HepG2 (cell line): Measurements from ENCODE around the gene GAS2L2. TPM values are rescaled to one million over a fixed set of nuclear protein-coding genes. Genes with fewer than 3 reads are reported as not detected.

Source experiments
- ATAC-seq: fragments of 200-7000 bp; cut with Tn5 transposase; 3 replicates; pipeline ENCODE4 v1.9.1; 2020; ENCODE audit warnings: mild to moderate bottlenecking, moderate library complexity
- BruUV-seq: library from RNA; stranded (reverse); fragments of 400-500 nt; replicated peaks from 2 replicates; lab custom pipeline; 2021; lab: Mats Ljungman, UMichigan
- CTCF ChIA-PET: fragments of 300-600 bp; formaldehyde crosslinking; extraction: SDS; loops from one replicate; lab custom pipeline; 2021; ENCODE audit warnings: low total read pairs, inconsistent platforms, low intra/inter-chr PET ratio; lab: Yijun Ruan, JAX
- POLR2A ChIA-PET: fragments of 350-600 bp; sonication (Branson Sonifier 250); formaldehyde crosslinking; loops from one replicate; lab custom pipeline; 2020; ENCODE audit warnings: antibody characterized with exemption, inconsistent platforms; lab: Yijun Ruan, JAX
- DNase-seq: peaks from one replicate; pipeline ENCODE4 v3.0.0-alpha.2; 2015; ENCODE audit warnings: low spot score
- FAIRE-seq: peaks from 3 replicates; lab custom pipeline; 2011; peaks lifted over from hg19 to GRCh38; lab: Jason Lieb, UNC
- H2AFZ ChIP-seq: one replicate; pipeline ENCODE4 v1.6.1; 2011; ENCODE audit warnings: low read length, inconsistent platforms
- H3K27ac ChIP-seq: fragments of 300-600 bp; 3 replicates; pipeline ENCODE4 v1.8.0; 2011; ENCODE audit warnings: mixed run types, mild to moderate bottlenecking, mixed read lengths, low read length, inconsistent platforms; ENCODE audit not compliant: insufficient read depth; ENCODE audit errors: extremely low read length
- H3K27me3 ChIP-seq, 2 experiments: fragments of 200-600 bp in 1 of 2; 2 replicates in 1 of 2; 3 replicates in 1 of 2; pipeline versions ENCODE4 v1.6.0 to v1.8.0; 2011; ENCODE audit warnings: low read length in 2 of 2, mild to moderate bottlenecking in 2 of 2, moderate library complexity in 2 of 2, inconsistent platforms in 1 of 2; ENCODE audit not compliant: insufficient read depth in 2 of 2, control insufficient read depth in 1 of 2
- H3K36me3 ChIP-seq, 2 experiments: fragments of 200-600 bp in 1 of 2; replicated peaks in 1 of 2; 2 replicates in 1 of 2; 3 replicates in 1 of 2; pipeline versions ENCODE4 v1.5.1 to v1.8.0; 2011; ENCODE audit warnings: low read length in 2 of 2, inconsistent platforms in 1 of 2; ENCODE audit not compliant: insufficient read depth in 2 of 2, control insufficient read depth in 1 of 2
- H3K4me1 ChIP-seq: 2 replicates; pipeline ENCODE4 v1.5.1; 2012; ENCODE audit warnings: low read length, inconsistent platforms; ENCODE audit not compliant: insufficient read depth
- H3K4me2 ChIP-seq: 2 replicates; pipeline ENCODE4 v1.6.0; 2011; ENCODE audit warnings: low read depth, low read length, inconsistent platforms
- H3K4me3 ChIP-seq, 3 experiments: fragments of 200-600 bp in 1 of 3; sonication (generic), shearing (Covaris generic) in 1 of 3; replicated peaks in 1 of 3; 2 replicates each; pipeline ENCODE4 v1.5.1; 2011 to 2016; ENCODE audit warnings: low read length in 3 of 3, inconsistent platforms in 2 of 3, low read depth in 2 of 3, mild to moderate bottlenecking in 2 of 3, control low read depth in 1 of 3, mixed read lengths in 1 of 3; ENCODE audit not compliant: insufficient read depth in 1 of 3
- H3K79me2 ChIP-seq: one replicate; pipeline ENCODE4 v1.6.1; 2011; ENCODE audit warnings: low read length, inconsistent platforms; ENCODE audit not compliant: insufficient read depth
- H3K9ac ChIP-seq: 2 replicates; pipeline ENCODE4 v1.6.0; 2011; ENCODE audit warnings: mild to moderate bottlenecking, low read depth, low read length, inconsistent platforms; ENCODE audit not compliant: insufficient read depth
- H3K9me3 ChIP-seq: 2 replicates; pipeline ENCODE4 v1.5.1; 2012; ENCODE audit warnings: mild to moderate bottlenecking, low read length
- H4K20me1 ChIP-seq: 2 replicates; pipeline ENCODE4 v1.6.0; 2011; ENCODE audit warnings: inconsistent platforms, mild to moderate bottlenecking, low read length, moderate library complexity; ENCODE audit not compliant: insufficient read depth
- FOXK1 ChIP-seq: sonication (generic); formaldehyde crosslinking; IDR thresholded peaks from 2 replicates; pipeline ENCODE4 v1.4.0; 2020; ENCODE audit warnings: low read depth, missing genetic modification reagents, borderline replicate concordance
- IKZF4 ChIP-seq: sonication (generic); formaldehyde crosslinking; IDR thresholded peaks from 2 replicates; pipeline ENCODE4 v1.5.1; 2020; ENCODE audit warnings: borderline replicate concordance, mild to moderate bottlenecking, low read depth, missing genetic modification reagents; ENCODE audit errors: not compliant biosample characterization
- MBD4 ChIP-seq: IDR thresholded peaks from 2 replicates; pipeline ENCODE4 v1.6.1; 2012; ENCODE audit warnings: low read length, inconsistent platforms, borderline replicate concordance
- PBX3 ChIP-seq: sonication (generic); formaldehyde crosslinking; IDR thresholded peaks from 2 replicates; pipeline ENCODE4 v1.8.1; 2023; ENCODE audit warnings: missing genetic modification reagents, inconsistent platforms, borderline replicate concordance
- RBFOX2 ChIP-seq: fragments of 200-400 bp; formaldehyde crosslinking; IDR thresholded peaks from 2 replicates; pipeline ENCODE4 v1.6.1; 2017; ENCODE audit warnings: low read depth, mild to moderate bottlenecking, low read length
- TSC22D2 ChIP-seq: sonication (generic); formaldehyde crosslinking; IDR thresholded peaks from 2 replicates; pipeline ENCODE4 v1.5.1; 2020; ENCODE audit warnings: missing genetic modification reagents, mild to moderate bottlenecking, borderline replicate concordance
- ZBTB38 ChIP-seq: sonication (generic); formaldehyde crosslinking; IDR thresholded peaks from 2 replicates; pipeline ENCODE4 v1.5.1; 2020; ENCODE audit warnings: mild to moderate bottlenecking, missing genetic modification reagents
- ZFP41 ChIP-seq: sonication (generic); formaldehyde crosslinking; IDR thresholded peaks from 2 replicates; pipeline ENCODE4 v1.4.0; 2020; ENCODE audit warnings: mild to moderate bottlenecking, missing genetic modification reagents, borderline replicate concordance
- ZFP62 ChIP-seq: sonication (generic); formaldehyde crosslinking; IDR thresholded peaks from 2 replicates; pipeline ENCODE4 v1.4.0; 2020; ENCODE audit warnings: missing genetic modification reagents
- ZNF20 ChIP-seq: sonication (generic); formaldehyde crosslinking; IDR thresholded peaks from 2 replicates; pipeline ENCODE4 v1.4.0; 2020; ENCODE audit warnings: mild to moderate bottlenecking, moderate library complexity, missing genetic modification reagents
- ZNF24 ChIP-seq: fragments of 450-650 bp; IDR thresholded peaks from 2 replicates; pipeline ENCODE4 v1.6.1; 2017; ENCODE audit warnings: antibody characterized with exemption, mild to moderate bottlenecking
- ZNF572 ChIP-seq: sonication (generic); formaldehyde crosslinking; IDR thresholded peaks from 2 replicates; pipeline ENCODE4 v1.5.1; 2020; ENCODE audit warnings: mild to moderate bottlenecking, missing genetic modification reagents
- WGBS: methylation state at CpG from one replicate; pipeline ENCODE4 v1.1.6; 2017; ENCODE audit warnings: low lambda C conversion rate; 5-methylcytosine and 5-hydroxymethylcytosine counted together
- in situ Hi-C: cut with HindIII; loops from 2 replicates; pipeline ENCODE4 v1.10.0; 2017; ENCODE audit warnings: low pct_unique_long_range_greater_than_20kb; ENCODE audit not compliant: extremely low pct_ligation_motif_present
- intact Hi-C: fragments of 100-400 bp; cut with micrococcal nuclease; formaldehyde crosslinking; loops from one replicate; pipeline ENCODE4 v1.10.0; 2022; ENCODE audit not compliant: unreplicated experiment
- polyA plus RNA-seq, 8 experiments: library from polyadenylated mRNA; depleted of rRNA in 3 of 8; stranded (reverse) in 7 of 8; unstranded in 1 of 8; fragments of >200 nt; fragmentation: Illumina TruSeq in 4 of 8; extraction: Trizol in 4 of 8; gene quantifications; 2 replicates each; pipeline versions ENCODE4 v1.2.1 to v1.2.3, GENCODE V29; 2011 to 2016; ENCODE audit warnings: low read depth in 4 of 8, missing spikeins in 1 of 8, mixed read lengths in 1 of 8; ENCODE audit not compliant: insufficient read depth in 1 of 8
- total RNA-seq, 5 experiments: library from RNA; depleted of rRNA; stranded (reverse); fragments of >200 nt; fragmentation: Illumina TruSeq; extraction: Trizol; gene quantifications; 2 replicates each; pipeline ENCODE4 v1.2.3, GENCODE V29; 2016; ENCODE audit warnings: low read depth in 1 of 5

Gene GAS2L2
- total and polyA plus RNA-seq, 2 of the 13 experiments (the other 11 are each of a cell fraction or from before 2014, with no cell fraction given): not detected

- no peak overlapping the region for H3K4me2 ChIP-seq
- H3K9ac ChIP-seq: no peak overlapping the region
- peaks cover 24% of the 10 kb centered on the region for H3K4me1 ChIP-seq
- ChIA-PET POLR2A (interaction anchor here (1.8 kb wide), 1 partner anchor 42 kb away, joined by 5 read pairs; the partner anchor contains the start of gene TAF15), CTCF (interaction anchor here (1.7 to 2.0 kb wide), 2 partner anchors 38 to 42 kb away, joined by 8 to 13 read pairs; partner anchors contain the start of gene TAF15)
- in situ Hi-C loops: no loop called here
- H3K36me3 ChIP-seq: no peaks in the 10 kb centered on the region
- no peak overlapping the region for H3K4me3 ChIP-seq
- no peak for ATAC-seq
- H3K27me3 ChIP-seq: peaks cover 3 to 33% of the 10 kb centered on the region in 2 experiments; a peak in 3 of 5 replicates
- H2AFZ ChIP-seq: no peak overlapping the region
- BruUV-seq: no TSS peak
- TF ChIP-seq ZFP62 (CRISPR knock-in tag) (no peak), ZNF572 (CRISPR knock-in tag) (no peak), ZNF24 (no peak), ZFP41 (no peak), ZBTB38 (no peak), IKZF4 (CRISPR knock-in tag) (no peak), ZNF20 (CRISPR knock-in tag) (no peak)
- no peak overlapping the region for H3K27ac ChIP-seq
- DNase-seq: no peak
- H4K20me1 ChIP-seq: no peaks in the 10 kb centered on the region
- H3K79me2 ChIP-seq: no peaks in the 10 kb centered on the region
- intact Hi-C loops: no loop called here
- no peaks in the 10 kb centered on the region for H3K9me3 ChIP-seq
- 62% methylated on average over 12 of the region's 24 CpGs for WGBS
- no peak for FAIRE-seq
Observed at GRCh38 chr17:35766489-35766877, 13.4 kb upstream of the GAS2L2 start.

GRCh38 chr17:35765756-35766488 is 12.9 kb upstream of the GAS2L2 start:
- H3K9ac ChIP-seq: no peak overlapping the region
- H3K27me3 ChIP-seq: peaks cover 3 to 33% of the 10 kb centered on the region in 2 experiments; a peak in 3 of 5 replicates
- H3K4me1 ChIP-seq: peaks cover 28% of the 10 kb centered on the region
- no peak overlapping the region for H3K4me2 ChIP-seq
- POLR2A ChIA-PET: no interaction called here
- no peaks in the 10 kb centered on the region for H3K79me2 ChIP-seq
- no peaks in the 10 kb centered on the region for H3K9me3 ChIP-seq
- no peak overlapping the region for H3K4me3 ChIP-seq
- no peaks in the 10 kb centered on the region for H4K20me1 ChIP-seq
- CTCF ChIA-PET: interaction anchor here (1.7 to 3.0 kb wide), 3 partner anchors 39 to 43 kb away, joined by 8 to 28 read pairs (median 13); partner anchors contain the start of gene TAF15
- BruUV-seq: no TSS peak
- H3K27ac ChIP-seq: no peak overlapping the region
- FAIRE-seq (no peak), DNase-seq (no peak), ATAC-seq (no peak)
- H2AFZ ChIP-seq: no peak overlapping the region
- WGBS: 31% methylated on average over 6 of the region's 8 CpGs
- intact Hi-C loops (no loop called here), in situ Hi-C loops (no loop called here)
- no peaks in the 10 kb centered on the region for H3K36me3 ChIP-seq
- TF ChIP-seq PBX3 (CRISPR knock-in tag) (no peak), TSC22D2 (CRISPR knock-in tag) (no peak), RBFOX2 (no peak), FOXK1 (CRISPR knock-in tag) (no peak), MBD4 (no peak)
